GF-D8 (cell line): ENCODE measurements around the gene CASP8AP2.
"Not testable (repeated sequence)": the region's sequence is repeated elsewhere in the genome, so short reads cannot be mapped to it uniquely, and the experiment has no call there.

Experiments used
- DNase-seq: peaks from one replicate; lab custom pipeline; 2025; lab: John Stamatoyannopoulos, UW

The CASP8AP2 gene

GRCh38 chr6:89887452-89888137, 57.9 kb downstream of the CASP8AP2 start:
- no peak for DNase-seq

GRCh38 chr6:89888138-89888514, 58.4 kb downstream of the CASP8AP2 start:
- DNase-seq, result no peak

GRCh38 chr6:89888871-89889270, 59.2 kb downstream of the CASP8AP2 start:
- DNase-seq, result no peak

GRCh38 chr6:89890845-89891528, 61.3 kb downstream of the CASP8AP2 start:
- not testable (repeated sequence) for DNase-seq

GRCh38 chr6:89892577-89892976, 62.9 kb downstream of the CASP8AP2 start:
- DNase-seq, result not testable (repeated sequence)

- no peak for DNase-seq
Measured at GRCh38 chr6:89894169-89894568, 64.5 kb downstream of the CASP8AP2 start, which contains the start of gene GJA10. GJA10 (plus strand) TSS chr6:89894469; CDS start chr6:89894469, 0 bp downstream.

GRCh38 chr6:89895276-89895874, 65.7 kb downstream of the CASP8AP2 start:
- no peak for DNase-seq

- DNase-seq, result not testable (repeated sequence)
Measured at GRCh38 chr6:89910001-89910901, 80.6 kb downstream of the CASP8AP2 start.

GRCh38 chr6:89910902-89911240, 81.2 kb downstream of the CASP8AP2 start:
- DNase-seq, result no peak

- no peak for DNase-seq
Measured at GRCh38 chr6:89916136-89916920, 86.6 kb downstream of the CASP8AP2 start.

- no peak for DNase-seq
Measured at GRCh38 chr6:89917216-89917615, 87.5 kb downstream of the CASP8AP2 start.

- no peak for DNase-seq
Measured at GRCh38 chr6:89917801-89918366, 88.2 kb downstream of the CASP8AP2 start.
